HG03571 (cell line): ENCODE measurements around the gene SLC9A6.
"Not testable (repeated sequence)": the region's sequence is repeated elsewhere in the genome, so short reads cannot be mapped to it uniquely, and the experiment has no call there.

Experiments
- ATAC-seq: cut with Tn5 transposase; IDR thresholded peaks from one replicate; pipeline ENCODE4 v1.9.1; 2021; ENCODE audit not compliant: unreplicated experiment

Gene SLC9A6

DNA sequence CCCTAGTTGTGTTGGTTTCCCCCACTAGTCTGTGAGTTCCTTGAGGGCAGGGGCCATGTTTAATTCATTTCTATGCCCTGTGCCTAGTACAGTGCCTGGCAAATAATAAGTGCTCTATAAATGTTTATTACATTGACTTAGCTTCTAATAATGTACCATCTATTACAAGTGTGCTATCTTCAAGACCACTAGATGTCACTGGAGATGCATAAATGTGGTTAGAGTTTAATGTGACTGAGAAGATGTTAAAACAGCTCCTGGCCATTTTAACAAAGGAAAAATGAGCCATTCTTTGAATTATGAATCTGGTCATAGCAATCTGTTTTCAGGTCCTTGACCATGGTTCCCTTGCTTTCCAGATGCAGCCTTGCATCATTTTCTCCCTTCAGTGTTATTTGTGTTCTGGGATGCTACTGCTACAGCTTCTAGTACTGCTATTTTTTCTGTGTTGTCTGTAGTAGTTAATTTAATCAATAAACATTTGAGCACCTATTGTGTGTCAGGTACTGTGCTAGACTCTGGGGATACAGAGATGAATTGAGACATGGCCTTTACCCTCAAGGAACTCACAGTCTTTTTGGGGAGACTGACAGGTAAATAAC lies 43.2 kb downstream of the SLC9A6 start:
- no peak for ATAC-seq

DNA sequence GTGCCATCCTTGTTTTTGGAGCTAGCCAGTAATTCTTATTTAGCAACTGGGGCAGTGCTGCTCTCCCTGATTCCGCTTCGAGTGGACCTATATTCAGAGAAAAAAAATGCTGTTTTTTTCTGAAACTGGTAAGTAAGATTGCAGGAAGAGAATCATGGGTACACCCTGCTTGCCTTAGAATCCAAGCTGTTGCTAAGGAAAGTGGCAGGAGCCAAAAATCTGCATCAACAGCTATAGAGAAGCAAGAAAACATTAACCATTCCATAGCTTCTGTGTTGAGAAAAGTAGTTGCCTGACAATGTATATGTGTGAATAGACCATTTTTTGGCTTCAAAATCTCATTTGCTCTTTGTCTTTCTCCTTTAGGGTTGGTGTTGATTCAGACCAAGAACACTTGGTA lies 44.5 kb downstream of the SLC9A6 start:
- no peak for ATAC-seq

DNA sequence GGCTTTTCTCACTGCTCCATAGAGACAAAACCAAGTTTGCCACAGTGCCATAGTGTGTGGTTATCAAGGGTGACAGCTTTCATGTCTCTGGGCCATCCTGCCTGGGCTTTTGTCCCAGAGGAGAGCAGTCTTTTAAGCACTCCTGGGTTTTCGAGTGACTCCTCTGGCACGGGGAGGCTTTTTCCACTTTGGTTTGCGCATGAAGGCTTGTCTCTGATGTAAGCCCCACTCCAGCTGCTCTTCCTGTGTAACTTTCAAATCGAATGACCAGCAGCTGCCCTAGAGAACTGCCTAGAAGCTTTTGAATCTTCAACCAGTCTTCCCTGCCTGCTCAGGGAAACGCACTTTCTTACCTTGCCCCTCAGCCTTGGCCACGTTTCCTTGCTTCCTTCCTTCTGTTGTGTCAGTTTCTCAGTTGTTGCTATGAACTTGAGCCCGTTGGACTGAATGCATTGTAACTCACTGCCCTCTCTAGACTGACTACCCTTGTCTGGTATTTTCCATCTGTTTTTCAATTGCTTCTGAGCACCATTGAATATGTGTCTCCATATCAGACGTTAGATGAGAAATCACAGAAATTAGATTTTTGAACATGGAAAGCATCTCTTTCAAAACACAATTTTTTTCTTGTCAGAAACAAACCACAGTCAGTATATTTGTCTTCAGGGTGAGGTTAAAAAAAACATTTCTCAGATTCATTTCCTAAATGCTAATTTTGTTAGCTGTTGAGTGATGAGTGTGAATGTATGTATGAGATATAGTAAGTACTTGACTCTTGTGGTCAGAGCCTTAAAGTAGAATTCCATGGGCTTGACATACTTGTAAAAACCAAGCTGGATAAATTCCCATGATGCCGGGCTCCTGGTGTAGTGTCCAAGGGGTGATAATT lies 45.3 kb downstream of the SLC9A6 start:
- no peak for ATAC-seq

DNA sequence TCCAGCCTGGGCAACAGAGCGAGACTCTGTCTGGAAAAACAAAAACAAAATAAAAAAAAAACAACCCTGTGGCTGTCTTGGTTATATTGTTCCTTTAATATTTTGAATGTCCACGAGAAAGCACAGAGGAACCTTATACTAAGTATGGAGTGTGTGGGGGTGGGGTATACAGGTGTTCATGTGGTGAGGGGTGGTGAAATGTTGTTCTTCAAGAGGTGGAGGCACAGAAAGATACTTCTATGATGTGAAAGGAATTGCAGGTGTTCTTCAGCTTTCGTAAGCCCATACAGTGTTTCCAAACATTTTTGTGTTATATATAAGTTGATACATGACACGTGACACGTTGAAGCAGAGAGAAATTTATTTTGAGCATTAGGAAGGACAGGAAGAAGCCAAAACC lies 46.4 kb downstream of the SLC9A6 start:
- no peak for ATAC-seq

DNA sequence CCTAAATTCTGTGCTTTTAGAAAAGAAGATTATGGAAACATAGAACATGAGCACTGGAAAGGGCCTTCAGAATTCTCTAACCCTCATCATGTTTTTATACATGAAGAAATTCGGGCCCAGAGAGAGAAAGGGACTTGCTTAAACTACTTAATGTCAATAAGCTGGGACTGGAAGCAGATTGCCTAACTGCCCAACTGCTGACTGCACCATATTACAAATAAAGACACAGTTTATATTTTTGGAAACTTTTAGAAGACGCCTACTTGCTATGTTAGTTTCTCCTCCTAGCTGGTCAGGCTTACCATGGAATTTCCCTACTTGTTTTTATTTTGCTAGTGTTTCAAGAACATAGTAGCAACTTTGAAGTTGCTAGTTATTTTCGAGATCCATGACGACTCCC lies 47.1 kb downstream of the SLC9A6 start:
- no peak for ATAC-seq

DNA sequence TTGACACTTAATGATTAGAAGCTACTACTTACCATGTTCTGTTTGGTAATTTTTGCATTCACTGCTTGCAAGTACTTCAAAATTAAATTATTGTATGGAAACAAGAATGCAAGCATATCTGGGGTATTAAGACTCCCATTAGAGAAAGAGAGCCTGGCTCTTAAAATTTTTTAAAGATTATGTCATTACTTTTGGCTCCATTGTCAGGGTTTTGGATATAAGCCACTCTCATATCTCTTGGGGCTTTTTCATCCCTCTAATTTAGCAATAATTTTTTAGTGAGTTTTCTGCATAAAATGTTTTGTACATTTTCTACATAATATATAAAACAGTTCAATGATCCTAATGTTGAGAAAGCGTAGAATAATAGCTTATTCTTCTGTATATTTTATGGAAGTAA lies 49.4 kb downstream of the SLC9A6 start:
- ATAC-seq = no peak

DNA sequence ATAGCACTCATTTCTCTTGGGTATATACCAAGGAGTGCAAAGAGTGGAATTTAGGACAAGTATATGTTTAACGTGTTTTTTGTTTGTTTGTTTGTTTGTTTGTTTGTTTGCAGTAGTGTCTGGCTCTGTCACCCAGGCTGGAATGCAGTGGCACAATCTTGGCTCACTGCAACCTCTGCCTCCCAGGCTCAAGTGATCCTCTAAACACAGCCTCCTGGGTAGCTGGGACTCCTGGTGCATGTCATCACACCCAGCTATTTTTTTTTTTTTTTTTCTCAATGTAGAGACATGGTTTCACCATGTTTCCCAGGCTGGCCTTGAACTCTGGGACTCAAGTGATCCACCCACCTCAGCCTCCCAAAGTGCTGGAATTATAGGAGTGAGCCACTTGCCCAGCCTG lies 50.4 kb downstream of the SLC9A6 start:
- no peak for ATAC-seq

DNA sequence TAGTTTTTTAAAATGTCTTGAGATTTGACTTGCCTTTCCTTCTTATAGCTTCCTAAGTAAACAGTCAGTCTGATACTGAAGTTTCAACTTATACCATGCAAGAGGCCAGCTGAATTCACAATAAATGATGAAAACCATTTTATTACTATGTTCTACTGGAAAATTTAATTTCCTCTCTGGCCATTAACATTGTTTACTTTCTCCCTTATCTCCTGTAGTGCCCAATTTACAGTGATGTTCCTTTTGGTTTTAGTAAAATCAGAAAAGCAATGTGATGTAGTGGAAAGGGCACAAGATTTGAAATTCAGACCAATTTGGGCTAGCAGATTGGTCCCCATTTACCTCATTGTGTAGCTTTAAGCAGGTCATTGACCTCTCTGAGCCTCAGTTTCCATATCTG lies 54.2 kb downstream of the SLC9A6 start:
- ATAC-seq = no peak

DNA sequence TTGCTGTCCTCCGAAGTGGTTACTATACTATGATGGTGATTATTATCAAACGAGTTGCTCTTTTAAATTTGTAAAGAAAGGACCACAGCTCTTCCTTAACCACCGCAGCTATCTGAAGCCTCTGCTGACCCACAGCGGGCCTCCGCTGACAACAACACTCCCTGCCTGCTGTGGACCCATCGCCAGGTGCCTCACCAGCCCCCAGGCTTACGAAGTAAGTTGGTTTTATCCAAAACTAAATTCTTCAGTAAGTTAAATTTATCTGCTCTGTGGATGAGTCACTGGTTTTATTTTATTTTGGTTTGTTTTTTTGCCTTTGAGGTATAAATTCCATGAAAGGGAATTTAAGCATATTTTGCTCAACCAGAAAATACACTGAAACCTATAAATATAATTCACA lies 54.7 kb downstream of the SLC9A6 start:
- ATAC-seq = no peak

DNA sequence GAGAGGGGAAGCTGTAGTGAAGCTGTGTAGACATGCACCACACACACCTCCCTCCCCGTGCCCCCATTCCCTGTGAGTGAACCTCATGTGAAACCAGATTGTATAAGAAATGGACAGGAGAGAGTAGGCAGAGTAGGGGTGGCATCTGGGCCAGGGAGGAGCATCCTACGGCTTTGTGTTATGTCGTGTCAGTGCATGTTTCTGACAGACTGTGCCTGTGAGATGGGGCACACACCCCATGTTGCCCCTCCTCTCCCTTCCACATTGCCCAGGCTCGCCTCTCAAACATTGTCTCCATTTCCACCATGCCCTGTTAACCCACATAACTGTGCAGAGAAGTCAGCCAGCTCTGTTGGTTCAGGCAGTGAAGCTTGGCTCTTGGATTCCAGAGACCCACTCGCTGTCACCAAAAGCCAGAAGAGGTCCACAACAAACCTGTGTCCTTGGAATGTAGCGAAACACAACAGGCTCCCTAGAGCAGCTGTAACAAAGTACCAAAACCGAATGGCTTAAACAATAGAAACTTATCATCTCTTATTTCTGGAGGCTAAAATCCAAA lies 56.1 kb downstream of the SLC9A6 start:
- no peak for ATAC-seq

DNA sequence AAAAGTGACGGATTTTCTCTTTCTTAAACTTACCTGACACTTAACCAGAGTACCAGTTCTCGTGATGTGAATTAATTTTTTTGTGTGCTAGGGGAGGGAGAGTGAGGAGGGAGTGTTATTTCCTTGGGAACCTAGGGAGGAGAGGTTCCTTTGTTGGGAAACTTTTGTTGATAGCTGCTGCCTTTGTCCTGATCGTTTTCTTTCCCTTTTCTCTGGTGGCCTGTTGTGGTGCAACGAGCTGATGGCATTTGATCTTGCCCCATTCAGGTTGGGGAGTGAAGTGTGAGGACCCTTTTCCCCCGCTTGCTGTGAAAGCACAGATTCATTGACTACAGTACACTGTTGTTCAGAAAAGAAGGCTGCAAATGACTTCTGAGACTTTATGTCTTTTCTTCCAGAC lies 59.8 kb downstream of the SLC9A6 start:
- ATAC-seq = no peak

DNA sequence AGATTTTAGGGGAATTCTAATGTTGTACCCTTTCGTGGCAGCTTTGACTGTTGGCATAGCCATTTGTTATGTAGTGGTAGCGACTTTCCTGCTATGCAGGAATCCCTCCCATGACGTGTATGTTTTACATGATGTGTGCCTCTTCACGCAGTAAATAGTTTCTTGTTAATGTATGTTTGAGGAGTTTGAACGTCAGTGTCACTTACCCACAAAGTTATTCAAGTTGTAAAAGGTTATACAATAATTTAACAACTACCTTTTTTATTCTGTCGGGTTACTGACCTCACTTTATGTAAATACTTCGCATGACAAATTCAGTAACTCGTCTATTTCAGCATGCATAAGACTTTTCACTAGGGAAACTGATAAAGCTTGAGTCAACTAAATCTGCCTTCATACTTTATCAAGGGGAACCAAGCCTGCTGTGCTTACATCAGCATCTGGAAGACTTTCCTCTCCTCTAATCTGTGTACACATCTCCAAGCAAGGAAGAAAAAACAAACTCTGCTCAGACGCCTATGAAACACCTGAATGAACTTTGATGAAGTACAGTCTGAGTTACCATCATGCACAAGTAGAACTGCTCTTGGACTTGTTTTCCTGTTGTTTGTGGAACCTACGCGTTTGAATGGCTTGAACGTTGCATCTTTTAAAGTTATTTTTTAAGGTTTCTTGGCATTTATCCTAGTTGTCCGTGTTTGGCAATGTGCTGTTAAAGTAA lies 61.2 kb downstream of the SLC9A6 start:
- ATAC-seq = no peak

DNA sequence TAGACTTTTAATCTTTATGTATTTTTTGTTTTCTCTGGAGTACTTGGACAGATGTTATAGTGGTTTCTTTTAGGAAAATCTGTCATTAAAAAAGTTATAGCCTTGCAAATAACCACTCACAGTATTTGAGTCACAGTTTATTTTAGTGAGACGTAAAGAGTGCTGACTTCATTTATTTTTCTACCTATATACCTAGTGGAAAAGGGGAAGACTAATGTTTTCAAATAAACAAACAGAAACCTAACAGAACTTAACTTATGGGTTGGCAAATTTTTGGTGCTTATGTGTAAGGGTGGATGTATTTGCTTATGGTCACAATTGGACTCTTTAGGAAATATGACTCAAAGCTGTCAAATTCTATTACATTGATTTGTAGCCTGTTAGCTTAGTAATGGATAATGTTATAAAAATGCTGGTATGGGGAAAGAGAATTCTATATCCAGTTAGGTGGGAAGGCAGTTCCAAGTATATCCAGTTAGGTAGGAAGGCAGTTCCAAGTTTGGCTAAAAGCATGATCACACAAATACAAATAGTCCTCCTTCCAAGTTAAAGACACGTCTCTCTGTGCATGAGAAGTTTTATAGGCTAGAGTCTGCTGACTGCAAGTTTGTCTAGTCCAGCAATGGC lies 61.9 kb downstream of the SLC9A6 start:
- no peak for ATAC-seq

DNA sequence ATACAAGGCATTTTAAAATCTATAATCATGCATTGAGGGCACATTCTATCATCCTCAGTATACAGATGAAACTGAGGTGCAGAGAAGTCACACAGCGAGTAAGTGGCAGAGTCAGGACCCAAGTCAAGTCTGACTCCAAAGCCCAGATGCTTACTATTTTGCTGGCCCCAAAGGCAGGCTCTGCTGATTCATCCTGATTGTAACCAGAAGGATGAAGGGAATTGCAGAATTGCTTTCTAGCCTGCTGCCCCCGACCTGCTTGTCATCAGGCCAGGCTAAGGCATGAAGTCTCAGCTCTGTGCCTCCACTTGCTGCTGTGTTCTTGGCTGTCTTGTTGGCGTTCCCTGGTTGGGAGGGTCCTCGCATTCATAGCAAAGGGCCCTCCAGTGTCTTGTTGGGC lies 62.7 kb downstream of the SLC9A6 start:
- ATAC-seq = no peak

DNA sequence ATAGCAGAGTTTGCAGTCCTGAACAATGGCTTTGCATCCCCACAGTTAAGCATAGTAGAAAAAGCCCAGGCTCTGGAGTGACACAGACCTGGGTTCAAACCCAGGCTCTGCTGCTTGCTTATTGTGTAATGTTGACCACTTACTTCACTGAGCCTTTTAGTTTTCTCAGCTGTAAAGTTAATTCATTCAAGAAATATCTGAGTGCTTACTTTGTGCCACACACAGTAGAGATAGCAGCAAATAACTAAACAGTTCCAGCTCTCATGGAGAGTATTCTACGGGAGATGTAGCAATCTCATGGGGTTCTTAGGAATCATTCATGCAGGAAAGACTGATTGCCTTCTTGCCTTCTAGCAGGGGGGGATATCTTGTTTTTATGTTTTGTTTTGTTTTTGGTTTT lies 63.2 kb downstream of the SLC9A6 start:
- no peak for ATAC-seq

DNA sequence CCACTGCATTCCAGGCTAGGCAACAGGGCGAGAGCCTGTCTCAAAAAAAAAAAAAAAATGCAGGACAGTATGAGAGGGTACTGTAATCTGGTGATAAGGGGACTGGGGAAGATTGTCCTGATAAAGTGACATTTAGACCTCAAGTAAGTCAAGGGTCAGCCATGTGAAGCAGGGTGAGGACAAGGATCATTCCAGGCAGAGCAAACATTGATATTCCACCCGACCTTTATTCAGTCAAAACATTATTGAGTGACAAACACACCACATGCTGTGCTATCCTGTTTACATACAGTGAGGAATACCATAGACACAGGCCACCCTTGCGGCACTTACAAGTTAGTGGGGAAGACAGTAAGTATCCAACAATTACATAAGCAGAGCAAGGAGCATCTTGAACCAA lies 64.4 kb downstream of the SLC9A6 start:
- no peak for ATAC-seq

DNA sequence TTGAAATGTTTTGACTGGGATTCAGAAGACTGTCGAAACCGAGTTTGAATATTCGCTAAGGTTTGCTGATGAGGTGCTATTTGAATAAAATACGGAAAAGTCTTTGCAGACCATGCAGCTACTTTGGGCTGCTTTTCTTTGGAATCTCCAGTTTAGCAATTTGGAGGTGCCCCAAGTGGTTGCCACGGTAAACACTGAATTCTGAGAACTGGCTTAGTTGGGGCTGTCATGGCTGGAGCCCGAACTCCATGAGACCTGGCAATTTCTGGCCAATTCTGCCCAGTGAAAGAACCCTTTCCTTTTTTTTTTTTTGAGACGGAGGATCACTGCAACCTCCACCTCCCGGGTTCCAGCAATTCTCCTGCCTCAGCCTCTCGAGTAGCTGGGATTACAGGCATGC lies 65.6 kb downstream of the SLC9A6 start:
- ATAC-seq = not testable (repeated sequence)

DNA sequence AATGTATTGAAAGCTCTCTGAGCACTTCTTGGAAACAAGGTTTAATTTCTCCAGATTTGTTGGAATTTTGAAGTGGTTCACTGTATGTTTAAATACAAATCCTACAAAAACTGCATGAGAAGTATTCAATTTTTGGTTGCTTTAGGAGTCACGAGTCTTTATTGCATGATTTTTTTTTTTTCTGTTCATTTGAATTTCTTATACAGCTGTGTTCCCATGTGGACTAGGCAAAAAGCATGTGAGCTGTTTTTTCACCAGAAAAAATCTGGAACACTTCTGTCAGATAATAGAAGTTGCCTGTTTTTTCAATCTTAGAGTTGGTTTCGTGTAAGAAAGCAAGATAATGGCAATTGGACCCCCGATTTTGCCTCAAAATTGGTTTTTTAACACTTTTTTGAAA lies 66.4 kb downstream of the SLC9A6 start:
- no peak for ATAC-seq

DNA sequence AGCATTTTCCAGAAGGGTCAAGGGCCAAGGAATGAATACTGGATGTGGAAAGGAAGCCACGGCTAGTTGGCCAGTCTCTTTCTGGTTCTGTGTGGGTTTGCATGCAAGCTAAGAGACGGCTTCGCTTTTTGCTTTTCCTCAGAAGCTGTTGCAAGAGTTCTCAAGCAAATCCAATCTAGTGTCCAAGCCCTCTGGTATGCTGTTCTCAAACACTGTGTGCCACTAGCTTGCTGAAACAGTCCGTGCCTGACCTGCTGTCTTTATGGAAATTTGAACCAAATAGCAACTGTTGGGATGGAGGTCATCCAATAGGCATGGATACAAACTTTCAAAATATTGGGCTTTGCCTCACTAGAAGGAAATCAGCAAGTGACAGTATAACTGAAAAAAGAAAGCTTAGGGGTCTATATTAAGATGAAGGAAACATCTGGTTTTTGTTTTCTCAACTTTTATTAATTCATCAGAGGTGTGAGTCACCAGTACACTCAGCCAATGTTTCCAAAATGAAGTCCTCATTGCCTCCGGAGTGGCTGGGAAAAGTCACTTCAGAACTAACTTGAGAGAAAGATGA lies 70.5 kb downstream of the SLC9A6 start:
- no peak for ATAC-seq

DNA sequence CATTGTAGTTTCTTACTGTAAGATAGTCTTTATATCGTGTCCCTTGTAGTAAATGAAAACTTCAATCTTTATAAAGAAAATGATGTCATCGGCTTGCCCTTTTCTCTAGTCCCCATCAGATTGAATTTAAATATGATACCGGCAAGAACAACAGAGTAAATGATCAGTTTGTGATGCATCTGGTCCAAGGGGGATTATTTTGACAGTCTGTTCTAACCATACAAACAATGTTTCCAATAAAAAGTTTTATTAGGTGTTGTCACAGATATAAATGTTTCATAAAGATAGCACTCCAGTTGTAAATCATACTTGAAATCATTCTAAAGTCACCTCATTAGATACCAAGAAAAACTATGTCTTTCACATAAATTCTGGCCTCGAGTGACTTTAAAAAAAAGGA lies 72.3 kb downstream of the SLC9A6 start:
- no peak for ATAC-seq

DNA sequence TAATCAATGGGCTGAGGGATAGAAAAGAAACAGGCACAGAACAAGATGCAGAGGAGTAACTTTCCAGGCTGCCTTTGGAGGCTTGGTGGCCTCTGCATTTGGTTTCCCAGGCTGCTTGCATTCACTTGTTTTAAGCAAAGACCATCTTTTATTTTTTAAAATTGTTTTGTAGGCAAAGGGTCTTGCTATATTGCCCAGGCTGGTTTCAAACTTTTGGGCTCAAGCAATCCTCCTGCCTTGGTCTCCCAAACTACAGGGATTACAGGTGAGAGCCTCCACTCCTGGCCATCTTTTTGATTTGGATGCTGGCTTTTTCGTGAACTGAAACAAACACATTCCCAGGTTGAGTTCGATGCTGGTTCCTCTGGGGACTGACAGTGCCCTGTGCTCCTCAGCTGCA lies 74.1 kb downstream of the SLC9A6 start:
- no peak for ATAC-seq
